SIG-M5 (cell line): ENCODE results near the gene EMX1.
A peak's percentile ranks its signal among the peaks of the same experiment; 100 is the strongest.

Experiments
- DNase-seq: peaks from one replicate; lab custom pipeline; 2025; lab: John Stamatoyannopoulos, UW

Gene EMX1

GRCh38 chr2:72943540-72944395 is 26.4 kb downstream of the EMX1 start:
- no peak for DNase-seq

- no peak for DNase-seq
Observed at GRCh38 chr2:72944804-72945449, 27.6 kb downstream of the EMX1 start.

DNA sequence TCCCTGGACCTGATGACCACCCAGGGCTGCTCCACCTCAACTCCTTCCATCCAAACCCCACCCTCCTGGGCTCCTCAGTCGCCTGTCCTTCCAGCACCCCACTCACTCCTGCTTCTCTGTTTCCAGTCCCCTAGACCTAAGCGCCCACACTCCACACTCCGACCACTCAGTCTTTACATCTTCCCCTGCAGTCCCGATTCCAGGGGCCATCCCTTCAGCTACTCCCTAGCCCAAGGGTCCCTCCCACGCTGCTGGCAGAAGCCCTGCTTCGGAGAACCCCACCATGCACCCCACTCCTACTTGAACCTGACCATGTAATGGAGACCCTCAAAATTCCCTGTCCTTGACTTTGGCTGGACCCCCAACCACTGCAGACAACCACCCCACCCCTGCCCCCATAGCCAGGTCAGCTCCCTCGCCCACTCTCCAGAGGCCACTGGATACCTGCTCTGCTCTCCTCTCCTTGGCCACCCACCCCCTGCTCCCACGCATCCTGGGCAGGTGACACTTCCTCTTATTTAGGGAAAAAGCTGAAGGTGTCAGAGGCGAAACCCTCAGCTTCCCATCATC is 28.2 kb downstream of the EMX1 start:
- no peak for DNase-seq

DNA sequence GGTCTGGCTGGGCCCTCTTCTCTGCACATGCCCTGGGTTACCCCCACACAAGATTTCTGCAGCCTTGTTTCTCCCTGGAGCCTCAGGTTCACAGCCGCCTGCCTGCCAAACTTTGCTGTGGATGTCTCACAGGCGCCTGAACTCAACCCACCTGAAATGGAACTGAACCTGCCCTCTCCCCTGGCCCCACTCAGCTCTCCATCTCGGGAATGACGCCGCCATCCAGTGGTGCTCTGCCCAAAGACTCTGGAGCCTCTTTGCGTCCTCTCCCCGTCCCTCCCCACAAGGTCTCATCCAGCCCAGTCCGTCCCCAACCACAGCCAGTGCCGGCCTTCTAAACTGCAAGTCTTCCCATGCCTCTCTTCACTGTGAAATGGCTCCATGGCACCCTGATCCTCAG is 29.1 kb downstream of the EMX1 start:
- DNase-seq = no peak

- DNase-seq = no peak
Observed at GRCh38 chr2:72947952-72948830, 30.9 kb downstream of the EMX1 start.

- no peak for DNase-seq
Observed at GRCh38 chr2:72949045-72949444, 31.7 kb downstream of the EMX1 start.

GRCh38 chr2:72949642-72950041 is 32.3 kb downstream of the EMX1 start:
- no peak for DNase-seq

DNA sequence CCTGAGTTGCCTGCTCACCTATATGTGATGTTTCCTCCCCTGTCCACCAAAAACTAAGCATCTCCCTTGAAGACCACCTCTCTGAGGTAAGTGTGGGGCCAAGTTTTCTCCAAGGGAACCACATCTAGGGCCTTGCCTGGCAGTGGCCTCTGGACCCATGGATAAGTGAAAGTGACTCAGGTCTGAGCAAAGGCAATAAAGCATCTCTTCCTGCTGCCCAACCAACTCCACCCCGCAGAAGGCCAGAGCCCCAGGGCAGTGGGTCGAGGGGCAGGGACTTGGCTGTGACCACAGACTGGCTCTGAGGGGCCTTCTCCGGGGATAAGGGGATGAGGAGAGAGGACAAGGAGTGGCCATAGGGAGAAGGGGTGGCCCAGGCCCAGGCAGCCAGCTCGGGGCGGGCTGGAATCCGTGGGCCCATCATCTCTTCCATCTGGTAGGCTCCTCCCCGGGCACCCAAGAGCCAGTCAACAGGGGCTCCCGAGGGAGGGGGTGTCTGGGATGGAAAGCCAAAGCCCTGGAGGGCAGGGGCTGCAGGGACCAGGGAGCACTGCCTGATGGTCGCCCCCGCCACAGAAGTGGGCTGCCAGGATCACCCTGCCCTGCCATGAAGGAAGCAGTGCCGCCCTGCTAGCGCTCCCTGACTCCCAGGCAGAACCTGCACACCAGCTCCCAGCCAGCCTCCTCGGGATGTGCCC is 33.4 kb downstream of the EMX1 start:
- DNase-seq = no peak

GRCh38 chr2:72951303-72952095 is 34.2 kb downstream of the EMX1 start:
- DNase-seq = no peak

DNA sequence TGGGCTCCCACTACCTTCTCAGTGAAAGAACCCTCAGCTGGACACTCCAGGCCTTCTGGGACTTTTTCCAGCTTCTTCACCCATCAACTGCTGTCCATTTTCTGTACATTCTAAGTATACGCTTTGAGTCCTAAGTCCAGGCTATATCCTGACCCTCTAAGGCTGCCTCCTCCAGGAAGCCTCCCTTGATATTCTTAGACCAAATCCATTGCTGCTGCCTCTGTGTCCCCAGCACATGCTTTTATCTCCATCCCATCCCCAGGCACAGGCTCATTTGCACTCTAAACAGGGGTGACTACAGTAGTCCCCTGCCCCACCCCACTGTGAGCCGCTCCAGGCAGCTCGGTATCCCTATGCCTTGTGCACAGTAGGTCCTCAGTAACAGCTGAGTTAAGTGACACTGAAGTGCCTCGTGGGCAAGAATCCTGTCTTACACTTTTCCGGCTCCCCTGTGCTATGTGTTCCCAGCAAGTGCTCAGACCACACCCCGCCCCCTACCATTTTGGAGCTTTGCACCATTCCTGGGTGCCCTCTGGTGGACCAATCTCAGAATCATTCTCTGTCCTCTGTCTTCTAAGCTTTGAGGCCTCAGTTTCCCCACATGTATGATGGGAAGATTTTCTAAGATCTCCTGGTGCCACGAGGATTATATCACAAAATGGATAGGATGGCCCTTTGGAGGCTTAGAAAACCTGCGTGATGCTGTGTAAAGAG is 34.9 kb downstream of the EMX1 start:
- no peak for DNase-seq

DNA sequence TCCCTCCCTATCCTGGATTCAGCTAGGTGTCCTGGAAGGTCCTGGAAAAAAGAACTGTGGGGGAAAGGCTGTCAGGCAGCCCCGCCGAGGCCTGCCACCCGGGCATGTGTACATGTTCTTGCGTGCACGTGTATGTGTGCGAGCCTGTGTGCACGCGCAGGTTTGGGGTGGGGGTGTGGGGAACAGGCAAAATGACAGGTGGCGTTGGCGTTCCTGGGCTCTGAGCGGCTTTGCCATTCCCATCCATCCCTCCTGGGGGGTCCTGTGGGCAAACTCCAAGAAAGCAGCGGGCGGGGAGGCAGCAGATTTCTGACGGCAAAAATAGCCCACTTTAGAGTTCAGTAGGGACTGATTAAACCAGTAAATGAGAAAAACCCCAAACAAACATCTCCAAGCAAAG is 35.6 kb downstream of the EMX1 start:
- no peak for DNase-seq

- no peak for DNase-seq
Observed at GRCh38 chr2:72953528-72953927, 36.2 kb downstream of the EMX1 start.

- DNase-seq = no peak
Observed at GRCh38 chr2:72953976-72954375, 36.7 kb downstream of the EMX1 start.

DNA sequence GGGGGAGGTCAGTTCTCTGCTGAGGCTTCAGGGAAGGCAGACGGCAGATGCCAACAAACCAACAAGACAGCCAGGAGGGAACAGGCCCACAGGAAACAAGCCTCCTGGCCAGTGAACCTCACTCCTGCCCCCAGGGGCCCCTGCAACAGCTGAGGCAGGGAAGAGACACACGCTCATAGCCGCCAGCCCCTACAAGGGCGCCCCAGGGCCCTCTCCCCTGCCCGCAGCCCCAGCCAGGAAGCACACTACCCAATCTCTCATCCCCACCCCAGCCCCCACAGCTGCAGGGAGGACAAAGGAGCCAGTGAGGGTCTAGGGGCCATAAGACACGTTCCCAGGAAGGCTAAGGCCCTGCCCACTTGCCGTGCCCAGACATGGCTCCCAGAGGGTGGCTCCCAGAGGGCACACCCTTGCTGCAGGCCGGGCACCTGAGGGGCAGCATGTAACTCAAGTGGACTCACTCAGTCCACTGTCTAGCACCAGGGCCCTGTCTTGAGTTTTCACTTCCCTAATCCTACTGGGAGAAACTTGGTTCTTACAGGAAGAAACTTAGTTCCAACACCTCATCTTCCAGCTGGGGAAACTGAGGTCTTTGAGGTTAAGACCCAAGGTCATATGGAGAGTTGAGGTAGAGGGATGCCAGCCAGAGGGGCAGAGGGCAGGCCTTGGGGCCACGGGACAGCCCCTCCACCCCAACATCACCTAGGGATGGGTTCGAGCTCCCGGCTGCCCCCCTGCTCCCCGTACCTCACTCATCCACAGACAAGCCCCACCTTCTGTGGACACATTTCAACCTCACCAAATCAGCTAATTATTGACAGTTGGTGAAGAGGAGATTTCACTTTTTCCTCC is 37.3 kb downstream of the EMX1 start:
- DNase-seq = no peak

- no peak for DNase-seq
Observed at GRCh38 chr2:72955228-72956049, 38.1 kb downstream of the EMX1 start.

GRCh38 chr2:72956050-72956395 is 38.7 kb downstream of the EMX1 start:
- DNase-seq = no peak

GRCh38 chr2:72956936-72957335 is 39.6 kb downstream of the EMX1 start:
- peak; percentile 12 for DNase-seq
